HG02678 (cell line): ENCODE results near the gene IRF2BP1.

Experiments used
- ATAC-seq: cut with Tn5 transposase; IDR thresholded peaks from one replicate; pipeline ENCODE4 v1.9.1; 2021; ENCODE audit warnings: mild to moderate bottlenecking, moderate library complexity; ENCODE audit not compliant: unreplicated experiment

IRF2BP1 gene, protein sequence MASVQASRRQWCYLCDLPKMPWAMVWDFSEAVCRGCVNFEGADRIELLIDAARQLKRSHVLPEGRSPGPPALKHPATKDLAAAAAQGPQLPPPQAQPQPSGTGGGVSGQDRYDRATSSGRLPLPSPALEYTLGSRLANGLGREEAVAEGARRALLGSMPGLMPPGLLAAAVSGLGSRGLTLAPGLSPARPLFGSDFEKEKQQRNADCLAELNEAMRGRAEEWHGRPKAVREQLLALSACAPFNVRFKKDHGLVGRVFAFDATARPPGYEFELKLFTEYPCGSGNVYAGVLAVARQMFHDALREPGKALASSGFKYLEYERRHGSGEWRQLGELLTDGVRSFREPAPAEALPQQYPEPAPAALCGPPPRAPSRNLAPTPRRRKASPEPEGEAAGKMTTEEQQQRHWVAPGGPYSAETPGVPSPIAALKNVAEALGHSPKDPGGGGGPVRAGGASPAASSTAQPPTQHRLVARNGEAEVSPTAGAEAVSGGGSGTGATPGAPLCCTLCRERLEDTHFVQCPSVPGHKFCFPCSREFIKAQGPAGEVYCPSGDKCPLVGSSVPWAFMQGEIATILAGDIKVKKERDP

DNA sequence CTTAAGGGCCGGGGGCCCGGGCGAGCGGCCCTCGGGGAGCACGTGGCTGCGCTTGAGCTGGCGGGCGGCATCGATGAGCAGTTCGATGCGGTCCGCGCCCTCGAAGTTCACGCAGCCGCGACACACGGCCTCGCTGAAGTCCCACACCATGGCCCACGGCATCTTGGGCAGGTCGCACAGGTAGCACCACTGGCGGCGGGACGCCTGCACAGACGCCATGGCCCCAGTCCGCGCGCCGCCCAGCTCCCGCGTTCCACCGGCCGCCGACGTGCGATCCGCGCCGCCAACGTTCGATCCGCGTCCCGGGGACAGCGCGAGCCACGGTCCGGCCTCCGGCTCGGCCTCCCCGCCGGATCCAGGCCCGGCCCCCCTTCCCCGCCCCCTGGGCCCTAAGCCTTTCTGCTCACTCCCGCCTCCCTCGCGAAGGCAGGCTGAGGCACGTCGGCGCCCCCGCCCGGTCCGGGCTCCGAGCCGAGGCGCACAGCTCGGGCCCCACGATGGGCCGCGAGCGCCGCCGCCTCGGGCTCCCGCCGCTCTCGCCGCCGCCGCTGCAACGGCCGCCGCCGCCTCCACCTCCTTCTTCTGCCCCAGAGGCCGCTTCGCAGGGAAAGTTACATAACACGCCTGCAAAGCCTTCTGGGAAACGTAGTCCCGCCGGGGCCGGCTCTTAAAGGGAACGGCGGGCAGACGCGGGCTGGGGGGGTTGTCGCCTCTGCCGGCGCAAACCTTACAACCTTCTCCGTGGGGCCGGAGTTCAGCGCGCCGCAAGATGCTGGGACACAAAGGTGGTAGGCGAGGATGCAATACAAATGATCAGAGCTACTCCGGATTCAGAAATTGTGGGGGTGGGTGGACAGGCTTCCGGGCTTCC is at the start of gene IRF2BP1:
IRF2BP1 (minus strand) TSS at position 586 of the 871 bp plus-strand sequence; CDS start at position 219, 367 bp downstream.
- ATAC-seq, result peak; percentile 49

DNA sequence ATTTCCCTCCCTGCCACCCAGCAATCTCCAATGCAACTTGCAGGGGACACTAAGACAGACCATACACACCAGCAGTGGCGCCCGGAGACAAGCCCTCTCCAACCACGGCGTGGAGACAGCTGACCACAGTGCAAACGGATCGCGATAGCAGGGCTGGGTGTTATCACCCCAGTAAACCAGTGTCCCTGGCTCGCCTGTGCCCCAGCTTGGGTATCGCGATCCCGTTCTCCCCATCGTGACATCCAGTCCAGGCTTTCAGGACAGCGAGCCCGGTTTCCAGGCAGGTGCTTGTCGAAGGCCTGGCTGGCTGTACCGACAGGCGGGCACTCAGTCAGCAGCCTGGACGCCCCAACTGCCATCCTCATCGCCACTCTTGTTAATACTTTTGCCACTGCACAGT is 49.3 kb upstream of the IRF2BP1 start:
- ATAC-seq, result no peak

DNA sequence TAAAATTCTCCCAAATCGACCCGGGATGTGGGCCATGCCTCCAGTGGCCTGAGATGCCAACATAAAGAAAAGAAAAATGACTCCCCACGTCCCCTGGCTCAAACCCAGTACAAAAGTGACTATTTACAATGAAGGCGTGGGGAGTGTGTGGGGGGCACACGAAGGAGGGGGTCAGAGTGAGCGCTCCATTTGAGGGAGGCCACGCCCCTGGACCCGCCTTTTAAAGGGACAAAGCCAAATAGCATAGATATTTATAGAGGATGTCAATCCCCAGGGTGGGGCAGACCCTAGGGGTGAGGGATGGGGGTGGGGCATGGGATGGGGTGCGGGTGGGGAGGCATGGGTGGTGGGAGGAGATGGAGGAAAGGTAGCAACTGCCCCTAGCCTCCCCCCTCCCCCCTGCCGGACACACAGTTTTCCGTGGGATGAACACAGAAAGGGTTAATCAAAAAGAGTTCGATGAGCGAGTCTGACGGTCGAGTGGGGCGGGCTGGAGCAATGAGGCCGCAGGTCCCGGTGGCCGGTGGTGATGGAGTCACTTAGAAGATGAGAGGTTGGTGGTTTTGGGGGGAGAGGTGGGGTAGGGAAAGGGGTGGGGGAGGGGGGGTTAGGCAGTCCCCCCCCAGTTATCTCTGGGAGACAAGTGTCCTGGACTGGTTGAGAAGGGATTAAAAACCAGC is 48.8 kb upstream of the IRF2BP1 start:
- no peak for ATAC-seq

DNA sequence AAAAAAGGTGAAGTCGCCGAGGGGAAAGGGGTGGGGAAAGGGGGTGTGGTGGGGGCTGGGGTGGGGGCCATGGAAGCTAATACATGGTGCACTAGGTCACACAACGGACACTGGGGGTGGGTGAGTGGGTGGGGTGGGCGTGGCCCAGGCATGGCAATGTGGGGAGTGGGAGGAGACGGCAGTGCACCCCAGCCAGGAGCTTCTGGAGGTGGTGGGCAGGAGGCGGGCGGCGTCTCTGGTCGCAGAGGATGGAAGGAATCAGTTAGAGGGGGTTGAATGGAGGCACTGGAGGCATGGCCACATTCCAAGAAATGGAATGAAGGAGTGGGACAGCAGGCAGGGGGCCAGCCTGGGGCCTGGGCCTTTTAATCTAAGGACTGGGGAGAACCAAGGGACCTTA is 47.8 kb upstream of the IRF2BP1 start:
- ATAC-seq, result no peak

DNA sequence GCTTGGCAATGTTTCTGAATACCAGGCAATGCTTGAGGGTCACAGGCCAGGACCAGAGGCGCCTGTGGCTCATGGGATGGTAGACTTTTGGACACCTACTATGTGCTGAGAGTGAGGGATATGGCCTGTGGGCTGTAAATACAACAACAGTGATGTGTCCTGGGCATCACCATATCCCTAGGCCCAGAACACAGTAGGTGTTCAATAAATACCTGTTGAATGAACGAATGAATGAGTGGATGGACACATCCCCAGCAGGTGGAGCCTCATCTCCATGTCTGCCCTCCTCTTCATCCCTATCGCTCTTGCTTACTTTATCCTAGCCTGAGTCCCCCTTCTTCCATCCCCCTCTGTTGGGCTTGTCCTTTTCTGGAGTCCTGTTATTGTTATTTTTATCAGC is 45.1 kb upstream of the IRF2BP1 start:
- no peak for ATAC-seq

DNA sequence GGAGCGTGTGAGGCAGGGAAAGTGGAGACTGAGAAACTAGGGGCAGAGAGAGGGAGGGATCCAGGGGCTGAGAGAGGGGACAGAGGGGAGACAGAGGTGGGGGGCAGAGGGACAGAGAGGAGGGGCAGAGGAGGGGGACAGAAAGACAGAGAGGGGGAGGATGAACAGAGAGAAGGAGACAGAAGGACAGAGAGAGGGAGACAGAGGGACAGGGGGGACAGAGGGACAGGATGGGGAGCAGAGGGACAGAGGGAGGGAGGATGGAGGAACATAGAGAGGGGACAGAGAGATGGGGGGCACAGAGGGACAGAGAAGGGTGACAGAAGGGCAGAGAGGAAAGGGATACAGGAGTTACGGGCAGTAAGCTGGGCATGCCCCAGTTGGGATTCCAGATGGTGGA is 43.3 kb upstream of the IRF2BP1 start:
- ATAC-seq, result no peak

DNA sequence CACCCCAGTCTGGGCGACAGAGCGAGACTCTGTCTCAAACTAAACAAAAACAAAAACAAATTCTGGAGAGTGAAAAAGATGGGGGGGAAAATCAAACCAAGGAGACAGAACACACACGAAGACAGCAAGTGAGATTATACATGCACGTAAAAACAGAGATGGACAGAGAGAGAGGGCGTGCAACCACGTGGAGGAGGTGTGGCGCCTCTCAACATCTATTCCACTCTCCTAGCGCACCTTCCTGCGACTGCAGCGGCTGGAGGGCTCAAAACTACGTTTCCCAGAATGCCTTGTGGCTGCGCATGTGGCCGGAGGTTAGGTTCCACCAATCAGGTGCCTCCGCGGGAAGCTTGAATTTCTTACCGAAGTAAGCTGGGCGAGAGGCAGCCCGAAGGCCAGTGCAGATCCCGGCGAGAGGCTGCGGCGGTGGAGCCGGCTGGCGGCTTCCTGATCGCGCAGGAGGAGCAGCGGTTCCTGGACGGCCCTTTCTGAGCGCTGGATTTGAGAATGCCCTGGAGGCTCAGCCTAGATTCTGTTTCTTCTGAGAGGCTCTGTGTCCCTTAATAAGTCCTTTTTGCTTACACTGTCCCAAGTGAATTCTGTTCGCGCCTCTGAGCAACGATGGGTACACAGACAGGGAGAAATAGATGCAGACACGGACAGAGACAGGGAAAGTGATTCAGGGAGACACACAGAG is 41.8 kb upstream of the IRF2BP1 start:
- peak; percentile 76 for ATAC-seq

DNA sequence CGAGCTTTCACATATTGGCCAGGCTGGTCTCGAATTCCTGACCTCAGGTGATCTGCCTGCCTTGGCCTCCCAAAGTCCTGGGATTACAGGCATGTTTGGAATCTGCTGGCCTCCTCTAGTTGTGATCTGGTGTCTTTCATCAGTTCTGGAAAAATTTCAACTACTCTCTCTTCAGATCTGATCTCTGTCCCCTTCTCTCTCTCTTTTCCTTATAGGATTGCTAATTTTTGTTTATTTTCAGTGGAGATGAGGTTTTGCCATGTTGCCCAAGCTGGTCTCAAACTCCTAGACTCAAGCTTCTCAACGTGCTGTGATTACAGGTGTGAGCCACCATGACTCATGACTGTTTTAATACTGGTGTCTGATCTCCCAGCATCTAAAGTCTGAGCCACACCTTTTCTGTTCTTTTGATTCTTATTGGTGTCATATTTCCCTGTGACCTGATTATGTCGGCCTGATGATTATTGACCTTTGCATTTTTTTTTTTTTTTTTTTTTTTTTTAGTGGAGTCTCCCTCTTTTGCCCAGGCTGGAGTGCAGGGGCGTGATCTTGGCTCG is 39.0 kb upstream of the IRF2BP1 start:
- no peak for ATAC-seq

DNA sequence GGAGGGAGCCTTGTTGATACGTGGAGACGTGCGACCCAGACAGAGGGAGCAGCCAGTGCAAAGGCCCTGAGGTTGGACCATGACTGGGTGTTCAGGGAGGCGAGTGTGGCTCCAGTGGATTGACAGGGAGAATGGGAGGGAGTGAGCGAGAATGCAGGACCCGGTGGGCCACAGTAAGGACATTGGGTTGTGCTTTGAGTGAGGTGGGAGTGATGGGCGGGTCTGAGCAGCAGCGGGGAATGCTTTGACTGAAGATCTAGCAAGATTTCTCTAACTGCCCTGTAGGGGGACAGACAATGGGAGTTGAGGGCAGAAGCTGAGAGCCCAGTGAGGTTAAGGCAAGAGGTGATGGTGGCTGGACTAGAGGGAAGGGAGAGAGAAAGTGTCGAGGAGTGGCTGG is 36.3 kb upstream of the IRF2BP1 start:
- ATAC-seq, result no peak

DNA sequence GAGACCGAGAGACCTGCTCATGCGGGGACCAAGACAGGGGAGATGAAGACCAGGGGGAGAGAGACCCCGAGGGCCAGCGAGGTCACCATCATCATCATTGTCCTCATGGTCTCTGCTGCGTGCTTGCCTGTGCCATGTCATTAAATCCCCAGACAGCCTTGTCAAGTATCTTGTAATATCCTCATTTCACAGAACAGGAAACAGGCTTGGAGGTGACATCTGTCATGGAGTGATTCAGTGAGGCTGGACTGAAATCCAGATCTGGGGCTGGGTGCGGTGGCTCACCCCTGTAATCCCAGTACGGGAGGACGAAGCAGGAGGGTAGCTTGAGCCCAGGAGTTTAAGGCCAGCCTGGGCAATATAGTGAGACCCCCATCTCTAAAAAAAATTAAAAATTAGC is 34.5 kb upstream of the IRF2BP1 start:
- no peak for ATAC-seq

DNA sequence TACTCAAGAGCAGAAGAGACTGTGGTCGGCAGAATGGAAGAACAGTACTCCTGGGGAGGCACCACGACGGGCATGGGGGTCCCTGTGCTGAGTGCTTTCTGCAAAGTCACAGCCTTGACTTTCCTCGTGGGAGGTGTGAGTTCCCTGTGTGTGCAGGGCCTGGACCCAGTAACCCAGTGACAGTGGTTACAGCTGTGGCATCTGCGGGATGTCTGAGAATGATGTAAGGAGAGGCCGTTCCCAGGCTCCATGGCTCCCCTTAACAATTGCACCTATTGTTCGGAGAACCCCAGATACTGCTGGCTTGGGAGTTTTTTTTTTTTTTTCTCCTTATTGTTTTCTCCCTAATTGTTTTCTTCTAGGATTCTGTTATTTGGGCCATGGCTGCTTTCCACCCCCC is 33.7 kb upstream of the IRF2BP1 start:
- ATAC-seq, result no peak

DNA sequence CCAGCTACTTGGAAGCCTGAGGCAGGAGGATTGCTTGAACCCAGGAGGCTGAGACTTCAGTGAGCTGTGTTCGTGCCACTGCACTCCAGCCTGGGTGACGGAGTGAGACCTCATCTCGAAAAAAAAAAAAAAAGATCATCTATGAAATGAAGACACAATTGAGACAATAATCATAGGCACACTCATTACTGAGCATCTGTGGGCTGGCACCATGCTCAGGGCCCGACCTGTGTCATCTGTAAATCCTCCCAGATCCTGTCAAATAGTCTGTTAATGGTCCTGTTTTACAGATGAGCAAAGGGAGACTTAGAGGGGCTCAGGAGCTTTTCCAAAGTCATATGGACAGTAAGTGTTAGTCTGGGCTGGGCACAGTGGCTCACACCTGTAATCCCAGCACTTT is 32.8 kb upstream of the IRF2BP1 start:
- no peak for ATAC-seq

DNA sequence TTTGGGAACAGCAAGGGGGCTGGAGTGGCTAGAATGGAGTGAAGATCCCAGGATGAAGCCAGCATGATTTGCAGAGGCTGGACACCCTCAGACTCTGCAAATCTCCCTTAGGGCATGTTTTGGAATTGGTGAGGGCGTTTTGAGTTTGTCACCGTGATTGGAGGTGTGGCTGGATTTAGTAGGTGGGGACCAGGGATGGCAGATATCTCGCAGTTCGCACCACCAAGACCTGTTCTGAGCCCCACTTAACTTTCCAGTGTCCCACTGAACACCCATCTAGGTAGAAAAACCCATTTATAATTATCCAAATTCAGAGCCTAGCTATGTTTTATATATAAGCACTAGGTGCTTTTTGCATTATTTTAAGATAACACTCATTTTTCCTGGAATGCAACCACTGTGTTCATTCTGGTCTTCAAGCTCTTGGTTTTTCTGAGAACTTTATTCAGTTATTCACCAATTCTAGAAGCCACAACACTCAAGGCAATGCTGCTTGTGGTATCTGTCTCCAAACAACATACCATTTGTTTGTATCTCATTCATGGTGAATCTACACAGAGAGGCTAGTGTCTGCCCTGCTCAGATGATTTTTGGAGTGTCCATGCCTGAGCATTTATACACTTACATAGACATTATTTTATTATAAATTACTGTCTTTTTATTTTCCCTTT is 31.6 kb upstream of the IRF2BP1 start:
- no peak for ATAC-seq

DNA sequence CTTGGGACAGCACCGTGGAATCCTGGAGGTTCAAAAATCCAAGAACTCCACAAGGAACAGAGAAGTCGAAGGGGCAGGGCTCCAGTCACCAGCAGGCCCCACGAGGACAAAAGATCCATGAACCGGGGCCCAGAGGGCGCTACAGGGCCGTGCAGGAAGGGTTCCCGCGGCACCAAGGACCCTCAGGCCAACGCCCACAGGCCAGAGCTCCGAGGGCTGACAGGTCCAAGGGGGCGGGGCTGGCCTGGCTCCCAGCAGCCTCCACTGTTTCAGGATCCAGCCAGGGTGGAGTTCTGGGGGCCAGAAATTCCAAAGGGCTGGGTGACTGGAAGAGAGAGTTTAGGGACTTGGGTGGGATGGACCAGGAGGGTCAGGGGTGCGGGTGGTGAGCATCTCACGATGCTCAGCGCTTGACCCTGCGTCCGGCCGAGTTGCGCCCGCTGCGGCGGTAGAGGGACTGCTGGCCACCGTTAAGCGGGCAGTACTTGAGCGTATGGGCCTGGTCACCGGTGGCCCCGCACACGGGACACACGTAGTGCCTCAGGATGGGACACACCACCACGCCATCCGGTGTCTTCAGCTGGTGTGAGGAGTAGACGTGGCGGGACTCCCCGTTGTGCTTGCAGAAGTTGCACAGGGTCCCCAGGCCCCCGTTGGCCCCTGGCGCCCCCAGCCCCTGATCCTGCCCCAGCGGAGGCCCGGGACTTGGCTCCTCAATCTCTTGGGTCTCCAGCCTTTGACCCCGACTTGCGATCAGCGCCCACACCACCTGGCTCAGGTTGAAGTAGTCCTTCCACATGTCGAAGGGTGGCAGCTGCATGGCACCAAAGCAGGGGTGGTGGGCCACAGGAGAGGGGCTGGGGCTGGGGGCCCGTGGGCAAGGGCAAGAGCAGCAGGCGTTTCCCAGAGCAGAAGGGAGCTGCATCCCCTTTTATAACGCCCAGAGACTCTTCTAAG is 28.2 kb upstream of the IRF2BP1 start, which contains the start of gene NANOS2:
NANOS2 (minus strand) TSS at position 905 of the 957 bp plus-strand sequence; CDS start at position 820, 85 bp downstream.
- ATAC-seq, result no peak

DNA sequence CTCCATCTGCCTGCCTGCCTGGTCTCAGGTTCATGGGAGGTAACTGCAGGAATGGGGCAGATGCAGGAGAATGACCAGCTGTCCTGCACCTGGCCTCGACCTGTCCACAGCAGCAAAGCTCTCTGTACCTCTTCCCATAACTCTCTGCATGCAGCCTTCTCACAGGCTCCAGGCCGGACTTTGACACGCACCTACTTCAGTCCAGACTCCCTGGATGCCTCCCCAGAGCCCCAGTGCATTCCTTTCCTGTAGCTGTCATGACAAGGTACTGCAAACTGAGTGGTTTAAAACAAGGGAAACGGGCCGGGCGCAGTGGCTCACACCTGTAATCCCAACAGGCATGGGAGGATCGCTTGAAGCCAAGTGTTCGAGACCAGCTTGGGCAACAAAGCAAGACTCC is 25.4 kb upstream of the IRF2BP1 start:
- ATAC-seq, result no peak

DNA sequence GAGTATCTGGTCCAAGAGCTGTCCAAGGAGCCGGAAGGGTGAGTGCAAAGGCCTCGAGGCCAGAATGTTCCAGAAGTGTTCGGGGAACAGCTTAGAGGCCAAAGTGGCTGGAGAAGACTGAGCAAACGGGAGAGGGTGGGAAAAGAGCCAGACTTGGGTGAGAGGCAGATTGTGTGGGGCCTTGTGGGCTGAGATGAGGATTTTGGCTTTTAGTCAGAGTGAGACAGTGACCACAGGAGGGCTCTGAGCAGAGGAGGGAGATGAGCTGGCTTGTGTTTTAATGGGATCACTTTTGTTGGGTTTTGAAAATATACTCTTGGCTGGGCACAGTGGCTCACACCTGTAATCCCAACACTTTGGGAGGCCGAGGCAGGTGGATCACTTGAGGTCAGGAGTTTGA is 23.0 kb upstream of the IRF2BP1 start:
- no peak for ATAC-seq

DNA sequence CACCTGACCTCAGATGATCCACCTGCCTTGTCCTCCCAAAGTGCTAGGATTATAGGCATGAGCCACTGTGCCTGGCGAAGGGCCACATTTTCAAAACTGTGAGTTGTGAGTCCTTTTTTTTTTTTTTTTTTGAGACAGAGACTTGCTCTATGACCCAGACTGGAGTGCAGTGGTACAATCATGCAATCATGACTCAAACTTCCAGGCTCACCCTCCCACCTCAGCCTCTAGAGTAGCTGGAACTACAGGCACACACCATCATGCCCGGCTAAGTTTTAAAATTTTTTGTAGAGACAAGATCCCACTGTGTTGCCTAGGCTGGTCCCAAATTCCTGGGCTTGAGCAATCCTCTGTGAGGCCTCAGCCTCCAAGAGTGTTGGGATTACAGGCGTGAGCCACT is 20.3 kb upstream of the IRF2BP1 start:
- no peak for ATAC-seq

DNA sequence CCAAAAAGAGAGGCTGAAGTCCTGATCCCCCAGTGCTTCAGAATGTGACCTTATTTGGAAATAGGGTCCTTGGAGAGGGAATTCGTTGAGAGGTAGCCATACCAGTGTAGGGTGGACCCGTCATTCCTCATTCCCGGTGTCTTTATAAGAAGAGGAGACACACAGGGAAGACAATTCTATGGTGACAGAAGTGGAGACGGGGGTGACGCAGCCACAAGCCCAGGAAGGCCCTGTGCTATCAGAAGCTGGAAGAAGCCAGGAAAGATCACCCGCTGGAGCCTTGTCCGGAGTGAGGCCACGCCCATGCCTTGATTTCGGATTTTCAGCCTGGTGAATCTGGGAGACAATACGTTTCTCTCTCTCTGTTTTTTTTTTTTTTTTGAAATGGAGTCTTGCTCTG is 19.1 kb upstream of the IRF2BP1 start:
- no peak for ATAC-seq
